GM12878 (cell line): Measurements from ENCODE around the gene ZNF296. TPM values are rescaled to one million over a fixed set of nuclear protein-coding genes. Genes with fewer than 3 reads are reported as not detected.
A peak's percentile ranks its signal among the peaks of the same experiment; 100 is the strongest.

Source experiments
- ATAC-seq: fragments of 200-7000 bp; cut with Tn5 transposase; 3 replicates; pipeline ENCODE4 v1.9.1; 2020; ENCODE audit warnings: mild to moderate bottlenecking, moderate library complexity
- BruUV-seq: library from RNA; stranded (reverse); fragments of 400-500 nt; replicated peaks from 2 replicates; lab custom pipeline; 2021; lab: Mats Ljungman, UMichigan
- CTCF ChIA-PET: fragments of 300-600 bp; sonication (Branson Sonifier 250); formaldehyde crosslinking; extraction: SDS; loops from one replicate; lab custom pipeline; 2021; ENCODE audit warnings: inconsistent platforms; lab: Yijun Ruan, JAX
- POLR2A ChIA-PET: fragments of 350-600 bp; formaldehyde crosslinking; extraction: SDS; loops from one replicate; lab custom pipeline; 2021; ENCODE audit warnings: inconsistent platforms; lab: Charles Lee
- RAD21 ChIA-PET: fragments of 300-600 bp; sonication (Branson Sonifier 250); formaldehyde crosslinking; loops from one replicate; lab custom pipeline; 2023; ENCODE audit warnings: antibody characterized with exemption; ENCODE audit not compliant: unreplicated experiment; lab: Charles Lee
- SMC1A ChIA-PET: fragments of 300-600 bp; sonication (Branson Sonifier 250); formaldehyde crosslinking; loops from one replicate; lab custom pipeline; 2023; ENCODE audit not compliant: unreplicated experiment, uncharacterized antibody; lab: Charles Lee
- DNase-seq: peaks from one replicate; pipeline ENCODE4 v3.0.0-alpha.2; 2011; ENCODE audit warnings: low read depth, low spot score
- FAIRE-seq: peaks from 3 replicates; lab custom pipeline; 2011; peaks lifted over from hg19 to GRCh38; lab: Jason Lieb, UNC
- H2AFZ ChIP-seq: 2 replicates; pipeline ENCODE4 v1.6.0; 2011; ENCODE audit warnings: low read depth, low read length, control low read depth; ENCODE audit not compliant: control insufficient read depth
- H3K27ac ChIP-seq: 2 replicates; pipeline ENCODE4 v1.5.1; 2011; ENCODE audit warnings: control low read depth; ENCODE audit not compliant: control insufficient read depth, insufficient read depth
- H3K27me3 ChIP-seq, 2 experiments: replicated peaks in 1 of 2; 2 replicates each; pipeline versions ENCODE4 v1.6.0 to v1.6.1; 2011; ENCODE audit warnings: low read length in 1 of 2; ENCODE audit not compliant: control insufficient read depth in 2 of 2, insufficient read depth in 2 of 2
- H3K36me3 ChIP-seq, 2 experiments: 2 replicates each; pipeline ENCODE4 v1.5.1; 2011; ENCODE audit warnings: low read length in 1 of 2; ENCODE audit not compliant: control insufficient read depth in 2 of 2, insufficient read depth in 2 of 2
- H3K4me1 ChIP-seq: 2 replicates; pipeline ENCODE4 v1.6.1; 2011; ENCODE audit warnings: mild to moderate bottlenecking, low read length, moderate library complexity, mixed read lengths; ENCODE audit not compliant: control insufficient read depth, insufficient read depth
- H3K4me2 ChIP-seq: 2 replicates; pipeline ENCODE4 v1.6.0; 2011; ENCODE audit warnings: control low read depth; ENCODE audit not compliant: control insufficient read depth, insufficient read depth
- H3K4me3 ChIP-seq: fragments of 200-600 bp; sonication (generic); 2 replicates; pipeline ENCODE4 v1.5.1; 2016
- H3K79me2 ChIP-seq: 2 replicates; pipeline ENCODE4 v1.6.0; 2011; ENCODE audit warnings: low read length; ENCODE audit not compliant: control insufficient read depth, insufficient read depth
- H3K9ac ChIP-seq: 2 replicates; pipeline ENCODE4 v1.8.0; 2011; ENCODE audit warnings: low read length, control low read depth, mixed read lengths; ENCODE audit not compliant: control insufficient read depth, insufficient read depth
- H3K9me3 ChIP-seq: replicated peaks from 3 replicates; pipeline ENCODE4 v1.5.1; 2011; ENCODE audit warnings: mild to moderate bottlenecking, low read length; ENCODE audit not compliant: control insufficient read depth, insufficient read depth
- H4K20me1 ChIP-seq: 2 replicates; pipeline ENCODE4 v1.6.0; 2011; ENCODE audit not compliant: control insufficient read depth, insufficient read depth
- ATF2 ChIP-seq: IDR thresholded peaks from 2 replicates; pipeline ENCODE4 v1.6.1; 2012; ENCODE audit warnings: low read length, inconsistent platforms
- E2F4 ChIP-seq: IDR thresholded peaks from 2 replicates; pipeline ENCODE4 v1.6.1; 2012; ENCODE audit warnings: low read depth, low read length, improper control_type of control experiment
- ETV6 ChIP-seq, 2 experiments: fragments of 450-650 bp in 1 of 2; IDR thresholded peaks in 1 of 2; conservative IDR thresholded peaks in 1 of 2; 2 replicates each; pipeline ENCODE4 v1.6.1; 2014; ENCODE audit warnings: antibody characterized with exemption in 1 of 2, borderline replicate concordance in 1 of 2, low read depth in 1 of 2, mild to moderate bottlenecking in 1 of 2, moderate library complexity in 1 of 2
- KLF5 ChIP-seq: fragments of 450-650 bp; IDR thresholded peaks from 2 replicates; pipeline ENCODE4 v1.6.1; 2014; ENCODE audit warnings: mild to moderate bottlenecking; ENCODE audit not compliant: partially characterized antibody
- MAX ChIP-seq: IDR thresholded peaks from 2 replicates; pipeline ENCODE4 v1.6.1; 2012; ENCODE audit warnings: low read depth, low read length, improper control_type of control experiment
- MLLT1 ChIP-seq: fragments of 450-650 bp; IDR thresholded peaks from 2 replicates; pipeline ENCODE4 v1.6.1; 2016; ENCODE audit warnings: mild to moderate bottlenecking
- NFXL1 ChIP-seq: fragments of 450-650 bp; IDR thresholded peaks from 2 replicates; pipeline ENCODE4 v1.6.1; 2017; ENCODE audit warnings: antibody characterized with exemption, mild to moderate bottlenecking, borderline replicate concordance
- POLR2A ChIP-seq: IDR thresholded peaks from 2 replicates; pipeline ENCODE4 v1.6.1; 2011; ENCODE audit warnings: low read depth, mild to moderate bottlenecking, low read length
- RFX5 ChIP-seq: IDR thresholded peaks from 2 replicates; pipeline ENCODE4 v1.6.1; 2011; ENCODE audit warnings: low read depth, low read length, improper control_type of control experiment
- SKIL ChIP-seq: fragments of 450-650 bp; IDR thresholded peaks from 2 replicates; pipeline ENCODE4 v1.6.1; 2017; ENCODE audit warnings: mild to moderate bottlenecking, low read depth, inconsistent platforms; ENCODE audit not compliant: poor library complexity, severe bottlenecking
- SPI1 ChIP-seq: IDR thresholded peaks from 2 replicates; pipeline ENCODE4 v1.6.1; 2011; ENCODE audit warnings: low read depth, mild to moderate bottlenecking, low read length, moderate library complexity, borderline replicate concordance; ENCODE audit not compliant: insufficient read depth
- TARDBP ChIP-seq: IDR thresholded peaks from 2 replicates; pipeline ENCODE4 v1.6.1; 2016; ENCODE audit warnings: borderline replicate concordance
- YY1 ChIP-seq: IDR thresholded peaks from 2 replicates; pipeline ENCODE4 v1.6.1; 2011; ENCODE audit warnings: low read depth, mild to moderate bottlenecking, low read length
- WGBS: methylation state at CpG from one replicate; pipeline ENCODE4 v1.1.6; 2016; ENCODE audit warnings: low lambda C conversion rate; ENCODE audit not compliant: insufficient replicate concordance, insufficient coverage; ENCODE audit errors: missing lambda C conversion rate; 5-methylcytosine and 5-hydroxymethylcytosine counted together
- in situ Hi-C: fragments of 300-500 bp; cut with MboI; formaldehyde crosslinking; loops from 9 replicates; pipeline ENCODE4 v1.14.3; 2018; ENCODE audit warnings: mixed read lengths
- intact Hi-C: fragments of 100-400 bp; cut with micrococcal nuclease; formaldehyde crosslinking; loops from one replicate; pipeline ENCODE4 v1.14.2; 2022; ENCODE audit not compliant: unreplicated experiment
- polyA plus RNA-seq, 11 experiments: library from polyadenylated mRNA; depleted of rRNA in 4 of 11; unstranded in 6 of 11; stranded (reverse) in 5 of 11; fragments of >200 nt; fragmentation: Nextera tagmentation in 4 of 11; fragmentation: Illumina TruSeq in 1 of 11; extraction: Ambion mirVana in 4 of 11; extraction: Trizol in 1 of 11; gene quantifications; 1 replicate in 1 of 11; 2 replicates in 10 of 11; pipeline versions ENCODE4 v1.2.1 to v1.2.3, GENCODE V29; 2011 to 2016; ENCODE audit warnings: inconsistent platforms in 2 of 11, missing spikeins in 2 of 11, low read depth in 1 of 11
- total RNA-seq, 4 experiments: library from RNA; depleted of rRNA in 3 of 4; stranded (reverse); fragments of >200 nt in 3 of 4; fragmentation: Illumina TruSeq in 1 of 4; extraction: Trizol in 1 of 4; gene quantifications; 2 replicates each; pipeline versions ENCODE4 v1.2.1 to v1.2.3, GENCODE V29; 2013 to 2021

ZNF296 gene
- total and polyA plus RNA-seq, 10 of the 15 experiments (the other 5 are each of a cell fraction or from before 2014, with no cell fraction given) = 0.44 to 23.6 (median 3.5) TPM; not detected in 1

- TF ChIP-seq SKIL (no peak), YY1 (no peak), KLF5 (no peak), E2F4 (no peak)
- TF ChIP-seq, all 136 proteins: peak for 0
Measured at GRCh38 chr19:45118106-45118505, 41.8 kb upstream of the ZNF296 start (continued).

GRCh38 chr19:45117671-45118070 lies 41.4 kb upstream of the ZNF296 start:
- no peak overlapping the region; the same call in 1 of the 2 replicates for H3K4me3 ChIP-seq
- WGBS = 80% methylated on average over 12 of the region's 12 CpGs
- in situ Hi-C loops = no loop called here
- ChIA-PET CTCF (interaction anchor here (0.7 to 3.2 kb wide), 11 partner anchors 15 to 321 kb away, joined by 3 to 16 read pairs (median 4); partner anchors contain the start of genes BLOC1S3, PPP1R37 and TRAPPC6A), SMC1A (interaction anchor here (1.0 to 2.3 kb wide), 5 partner anchors 14 to 43 kb away, joined by 3 to 7 read pairs (median 5); partner anchors contain the start of gene PPP1R37)
- FAIRE-seq = no peak
- H3K9ac ChIP-seq = no peak overlapping the region
- H3K4me2 ChIP-seq = peak overlapping the region; percentile 81
- no peak for TF ChIP-seq NFXL1
- no peak for TF ChIP-seq SPI1
- no peak for TF ChIP-seq MAX
- TF ChIP-seq ETV6 (conservative IDR thresholded peaks at IDR 0.05 in 1 of 2, IDR thresholded peaks at IDR 0.05 in 1 of 2; ENCODE audit: borderline replicate concordance in 1 of 2, low read depth in 1 of 2) = no peak
- no peak for TF ChIP-seq POLR2A
- TF ChIP-seq MLLT1 = peak; percentile 22; the same call in 1 of the 2 replicates
- TF ChIP-seq TARDBP = no peak
- no peak for TF ChIP-seq RFX5
- TF ChIP-seq ATF2 = no peak
- TF ChIP-seq, all 136 proteins: peak for 1
- H3K4me1 ChIP-seq = peaks cover 84% of the 10 kb centered on the region
- BruUV-seq = no TSS peak
- ChIA-PET RAD21 (interaction anchor here (1.0 to 2.2 kb wide), 5 partner anchors 10 to 208 kb away, joined by 3 to 12 read pairs (median 4); no protein-coding TSS in a partner anchor), POLR2A (interaction anchor here (1.0 to 2.9 kb wide), 7 partner anchors 13 to 467 kb away, joined by 3 to 18 read pairs (median 8); partner anchors contain the start of genes BLOC1S3, OPA3, PPP1R37 and TRAPPC6A)
- H3K79me2 ChIP-seq = peaks cover 69% of the 10 kb centered on the region
- peak overlapping the region; percentile 66; the same call in 1 of the 2 replicates for H3K27ac ChIP-seq
- peaks cover 3% of the 10 kb centered on the region; the same call in 1 of the 2 replicates for H4K20me1 ChIP-seq
- H3K27me3 ChIP-seq = no peaks in the 10 kb centered on the region
- H2AFZ ChIP-seq = no peak overlapping the region
- intact Hi-C loops = no loop called here
- H3K9me3 ChIP-seq = no peaks in the 10 kb centered on the region
- DNase-seq (no peak), ATAC-seq (peak; percentile 11)
- H3K36me3 ChIP-seq = peaks cover 0 to 2% of the 10 kb centered on the region in 2 experiments; a peak in 2 of 4 replicates
